SK-N-SH (cell line): ENCODE data around the gene C7orf33.

Experiments
- CTCF ChIP-seq: fragments of 200-600 bp; sonication (generic); IDR thresholded peaks from 2 replicates; pipeline ENCODE4 v1.6.1; 2017; ENCODE audit warnings: antibody characterized with exemption, mild to moderate bottlenecking, moderate library complexity
- RFX5 ChIP-seq: IDR thresholded peaks from 2 replicates; pipeline ENCODE4 v1.6.1; 2012; ENCODE audit warnings: mild to moderate bottlenecking, improper control_type of control experiment, low read length
- SMC3 ChIP-seq: IDR thresholded peaks from 2 replicates; pipeline ENCODE4 v1.6.1; 2012; ENCODE audit warnings: low read depth, low read length, improper control_type of control experiment
- USF2 ChIP-seq: fragments of 150-350 bp; IDR thresholded peaks from 2 replicates; pipeline ENCODE4 v1.6.1; 2017; ENCODE audit warnings: antibody characterized with exemption, low read length, low read depth, borderline replicate concordance

DNA sequence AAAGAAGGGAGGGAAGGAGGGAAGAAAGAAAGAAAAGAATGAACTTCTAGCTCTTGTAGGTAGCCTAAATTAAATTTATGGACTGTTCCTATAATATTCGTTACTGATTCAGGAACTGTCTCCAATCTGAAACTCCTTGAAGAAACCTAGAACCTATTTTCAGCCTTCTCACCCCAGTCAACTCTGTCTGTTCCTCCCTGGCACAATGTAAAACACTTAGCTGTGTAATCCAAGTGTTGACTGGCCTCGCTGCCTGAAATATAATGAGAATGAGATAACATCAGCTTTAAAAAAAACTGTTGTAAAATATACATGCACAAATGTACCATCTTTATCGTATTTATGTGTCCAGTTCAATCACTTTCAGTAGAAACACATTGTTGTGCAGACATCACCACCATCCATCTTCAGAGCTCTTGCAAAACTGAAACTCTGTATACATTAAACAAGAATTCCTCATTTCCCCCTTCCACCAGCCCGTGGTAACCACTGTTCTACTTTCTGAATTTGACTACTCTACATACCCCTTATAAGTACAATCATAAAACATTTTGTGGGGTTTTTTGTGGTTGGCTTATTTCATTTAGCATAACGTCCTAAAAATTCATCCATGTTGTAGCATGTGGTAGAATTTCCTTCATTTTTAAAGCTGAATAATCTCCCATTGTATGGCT, 6.3 kb upstream of the C7orf33 start:
- TF ChIP-seq RFX5 (no peak), USF2 (no peak), CTCF (no peak), SMC3 (no peak)
